Retinal pigment epithelial cell (primary cell): ENCODE measurements around the gene UGT3A2.
A peak's percentile ranks its signal among the peaks of the same experiment; 100 is the strongest.

Experiments used
- DNase-seq: peaks from one replicate; pipeline ENCODE4 v3.0.0-alpha.2; 2010; ENCODE audit warnings: low read depth
- H3K4me3 ChIP-seq: 2 replicates; pipeline ENCODE4 v1.5.1; 2011; ENCODE audit warnings: mild to moderate bottlenecking, low read length, control low read depth, moderate library complexity
- TF ChIP-seq, protein P1 (sequence below): conservative IDR thresholded peaks from 2 replicates; pipeline ENCODE4 v1.5.1; 2011; ENCODE audit warnings: low read depth, low read length, control low read depth, inconsistent platforms

UGT3A2 gene, protein sequence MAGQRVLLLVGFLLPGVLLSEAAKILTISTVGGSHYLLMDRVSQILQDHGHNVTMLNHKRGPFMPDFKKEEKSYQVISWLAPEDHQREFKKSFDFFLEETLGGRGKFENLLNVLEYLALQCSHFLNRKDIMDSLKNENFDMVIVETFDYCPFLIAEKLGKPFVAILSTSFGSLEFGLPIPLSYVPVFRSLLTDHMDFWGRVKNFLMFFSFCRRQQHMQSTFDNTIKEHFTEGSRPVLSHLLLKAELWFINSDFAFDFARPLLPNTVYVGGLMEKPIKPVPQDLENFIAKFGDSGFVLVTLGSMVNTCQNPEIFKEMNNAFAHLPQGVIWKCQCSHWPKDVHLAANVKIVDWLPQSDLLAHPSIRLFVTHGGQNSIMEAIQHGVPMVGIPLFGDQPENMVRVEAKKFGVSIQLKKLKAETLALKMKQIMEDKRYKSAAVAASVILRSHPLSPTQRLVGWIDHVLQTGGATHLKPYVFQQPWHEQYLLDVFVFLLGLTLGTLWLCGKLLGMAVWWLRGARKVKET

DNA sequence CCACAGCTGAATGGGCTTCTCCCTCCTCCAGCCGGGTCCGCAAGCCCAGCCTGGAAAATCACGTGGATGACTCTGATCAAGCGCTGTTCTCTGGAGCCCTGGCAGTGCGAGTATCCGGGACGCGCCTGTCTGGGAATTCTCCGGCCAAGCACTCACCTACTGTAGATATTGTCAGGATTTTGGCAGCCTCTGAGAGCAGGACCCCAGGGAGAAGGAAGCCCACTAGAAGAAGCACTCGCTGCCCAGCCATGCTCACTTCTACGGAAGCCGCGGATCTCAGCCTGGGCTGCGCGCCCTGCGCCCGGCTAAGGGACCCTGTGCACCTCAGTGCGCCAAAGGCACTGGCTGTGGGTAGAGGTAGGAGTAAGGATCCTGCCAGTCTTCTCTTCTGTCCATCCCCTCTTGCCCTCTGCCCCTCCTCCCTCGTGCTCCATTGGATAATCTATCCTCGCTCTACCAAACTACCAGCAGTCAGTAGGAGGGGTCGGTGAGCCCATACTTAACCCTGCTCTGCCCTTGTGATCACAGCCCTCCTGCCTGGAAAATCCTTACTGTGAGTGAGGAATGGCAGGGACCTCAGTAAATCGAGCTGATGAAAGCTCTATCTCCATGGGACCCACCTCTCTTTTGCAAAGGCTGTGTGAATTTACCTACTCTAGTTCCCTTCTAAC is at the start of gene UGT3A2:
Gene UGT3A2 (minus strand): TSS at position 343 of the 671 bp plus-strand sequence. CDS start 93 bp downstream, at position 250.
- peak within 1 kb of the TSS; percentile 10 for H3K4me3 ChIP-seq
- TF ChIP-seq, protein P1, sequence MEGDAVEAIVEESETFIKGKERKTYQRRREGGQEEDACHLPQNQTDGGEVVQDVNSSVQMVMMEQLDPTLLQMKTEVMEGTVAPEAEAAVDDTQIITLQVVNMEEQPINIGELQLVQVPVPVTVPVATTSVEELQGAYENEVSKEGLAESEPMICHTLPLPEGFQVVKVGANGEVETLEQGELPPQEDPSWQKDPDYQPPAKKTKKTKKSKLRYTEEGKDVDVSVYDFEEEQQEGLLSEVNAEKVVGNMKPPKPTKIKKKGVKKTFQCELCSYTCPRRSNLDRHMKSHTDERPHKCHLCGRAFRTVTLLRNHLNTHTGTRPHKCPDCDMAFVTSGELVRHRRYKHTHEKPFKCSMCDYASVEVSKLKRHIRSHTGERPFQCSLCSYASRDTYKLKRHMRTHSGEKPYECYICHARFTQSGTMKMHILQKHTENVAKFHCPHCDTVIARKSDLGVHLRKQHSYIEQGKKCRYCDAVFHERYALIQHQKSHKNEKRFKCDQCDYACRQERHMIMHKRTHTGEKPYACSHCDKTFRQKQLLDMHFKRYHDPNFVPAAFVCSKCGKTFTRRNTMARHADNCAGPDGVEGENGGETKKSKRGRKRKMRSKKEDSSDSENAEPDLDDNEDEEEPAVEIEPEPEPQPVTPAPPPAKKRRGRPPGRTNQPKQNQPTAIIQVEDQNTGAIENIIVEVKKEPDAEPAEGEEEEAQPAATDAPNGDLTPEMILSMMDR, result no peak
- no peak for DNase-seq

DNA sequence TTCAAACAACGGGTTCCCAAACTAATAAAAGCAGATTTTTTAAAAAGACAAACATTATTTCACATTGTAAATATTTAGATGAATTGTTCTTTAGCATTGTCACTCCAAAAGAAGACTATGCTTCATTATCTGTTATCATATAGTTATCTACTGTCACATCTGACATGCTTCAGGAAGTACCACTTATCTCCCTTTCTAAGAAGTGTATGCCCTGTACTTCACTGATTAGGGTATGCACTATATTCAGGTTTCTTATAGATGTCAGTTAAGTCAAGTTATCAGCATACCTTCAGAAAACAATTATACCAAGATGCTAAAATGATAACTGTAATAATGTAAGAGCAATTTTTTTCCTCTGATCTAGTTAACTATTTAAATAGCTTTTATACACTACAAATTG is 44.6 kb upstream of the UGT3A2 start:
- no peak overlapping the region for H3K4me3 ChIP-seq
- TF ChIP-seq, protein P1, result no peak
- no peak for DNase-seq

DNA sequence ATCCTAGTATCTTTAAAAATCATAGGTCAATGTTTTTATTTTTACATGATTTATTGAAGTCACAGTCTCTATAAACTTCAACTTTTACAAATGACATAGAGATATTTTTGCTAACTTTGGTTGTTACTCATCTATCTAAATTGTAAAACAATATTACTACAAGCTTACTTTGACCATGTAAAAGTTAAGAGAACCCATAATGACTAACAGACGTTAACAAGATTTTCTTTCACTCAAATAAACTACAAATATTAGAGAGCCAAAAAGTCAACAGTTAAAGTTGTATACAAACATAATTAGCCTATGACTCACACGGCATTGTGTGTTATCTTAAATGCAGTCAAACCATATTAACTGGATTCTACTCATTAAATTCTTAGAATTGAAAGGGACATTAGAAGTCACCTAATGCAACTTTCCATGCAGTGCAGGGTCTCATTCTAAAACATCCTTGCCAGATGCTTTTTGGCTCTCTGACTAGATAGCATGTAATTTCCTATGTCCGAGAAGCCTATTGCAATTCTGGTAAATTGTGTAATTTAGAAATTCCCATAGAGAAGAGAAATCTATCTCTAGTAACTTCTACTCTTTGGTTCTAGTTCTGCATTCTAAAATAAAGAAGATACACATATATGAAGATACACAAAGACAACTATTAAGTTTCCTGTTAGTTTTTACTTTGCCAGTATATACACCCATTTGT is 42.2 kb upstream of the UGT3A2 start:
- TF ChIP-seq, protein P1, result no peak
- DNase-seq, result no peak

DNA sequence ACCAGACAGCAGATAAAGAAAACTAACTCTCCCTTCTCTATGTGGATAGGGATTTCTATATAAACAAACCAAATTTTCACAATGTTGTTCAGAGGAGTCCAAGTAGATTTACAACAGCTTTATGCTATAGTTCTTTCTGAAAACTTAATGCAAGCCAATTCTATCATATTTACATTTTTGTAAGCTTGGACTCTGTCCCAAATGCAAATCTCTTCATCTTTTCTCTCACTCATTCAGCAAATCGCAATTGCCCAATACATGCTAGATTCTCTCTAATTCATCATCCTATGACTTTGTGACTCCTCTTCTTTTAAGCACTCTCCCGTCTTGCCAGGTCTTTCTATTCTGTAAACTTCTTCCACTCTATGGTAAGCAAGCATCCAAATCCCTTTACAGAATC is 39.1 kb upstream of the UGT3A2 start:
- H3K4me3 ChIP-seq, result no peak overlapping the region
- no peak for DNase-seq
- TF ChIP-seq, protein P1, result no peak

More for the DNA sequence above, 42.2 kb upstream of the UGT3A2 start:
- H3K4me3 ChIP-seq, result no peak overlapping the region

DNA sequence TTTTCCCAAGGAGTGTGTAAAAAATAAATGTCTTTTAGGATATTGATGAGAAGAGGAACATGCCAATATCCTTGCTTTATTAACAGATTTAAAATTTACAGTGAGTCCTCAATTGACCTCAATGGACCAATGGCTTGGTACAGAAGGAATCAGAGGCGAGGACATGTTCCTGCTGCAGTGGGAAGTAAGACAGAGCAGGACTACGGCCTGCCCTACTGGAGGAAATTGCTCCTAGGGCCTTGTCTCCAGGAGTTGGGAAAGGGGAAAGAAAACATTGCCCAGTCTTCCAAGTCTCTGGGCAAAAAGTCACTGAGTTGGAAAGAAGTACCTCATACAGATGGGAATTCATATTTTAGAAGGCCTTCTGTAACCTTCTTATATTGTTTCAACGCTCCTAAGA is 33.1 kb upstream of the UGT3A2 start:
- TF ChIP-seq, protein P1, result no peak
- DNase-seq, result no peak
- H3K4me3 ChIP-seq, result no peak overlapping the region

DNA sequence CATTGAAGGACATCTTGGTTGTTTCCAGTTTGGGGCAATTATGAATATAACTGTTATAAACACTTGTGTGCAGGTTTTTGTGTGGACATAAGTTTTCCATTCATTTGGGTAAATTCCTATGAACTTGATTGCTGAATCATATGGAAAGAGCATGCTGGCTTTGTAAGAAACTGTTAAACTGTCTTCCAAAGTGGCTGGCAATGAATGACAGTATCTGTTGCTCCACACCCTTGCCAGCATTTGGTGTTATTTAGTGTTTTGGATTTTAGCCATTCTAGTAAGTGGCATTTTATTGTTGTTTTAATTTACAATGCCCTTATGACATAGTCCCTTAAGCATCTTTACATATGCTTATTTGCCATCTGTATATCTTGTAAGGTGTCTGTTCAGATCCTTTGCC is 29.8 kb upstream of the UGT3A2 start:
- no peak for DNase-seq
- TF ChIP-seq, protein P1, result no peak

More for the DNA sequence above, 29.8 kb upstream of the UGT3A2 start:
- no peak overlapping the region for H3K4me3 ChIP-seq
